ENCODE results near the gene HMGN1.

Gene HMGN1

GRCh38 chr21:39366563-39366962, 17.7 kb upstream of the HMGN1 start:
- DNase-seq, result no peak

- DNase-seq, result no peak
Observed at GRCh38 chr21:39364949-39365348, 16.1 kb upstream of the HMGN1 start.

GRCh38 chr21:39363607-39364555, 15.0 kb upstream of the HMGN1 start:
- DNase-seq, result no peak

GRCh38 chr21:39362733-39363132, 13.8 kb upstream of the HMGN1 start:
- no peak for DNase-seq

GRCh38 chr21:39359382-39359781, 10.5 kb upstream of the HMGN1 start:
- DNase-seq, result no peak

- DNase-seq, result no peak
Observed at GRCh38 chr21:39353295-39353694, 4.4 kb upstream of the HMGN1 start.

- DNase-seq, result no peak
Observed at GRCh38 chr21:39350094-39351005, 1.5 kb upstream of the HMGN1 start.

GRCh38 chr21:39349211-39350093, 564 bp upstream of the HMGN1 start:
- peak; percentile 96 for DNase-seq

- DNase-seq, result no peak
Observed at GRCh38 chr21:39348040-39348354, 891 bp downstream of the HMGN1 start.

GRCh38 chr21:39347537-39347936, 1.4 kb downstream of the HMGN1 start:
- DNase-seq, result no peak

- no peak for DNase-seq
Observed at GRCh38 chr21:39346671-39347331, 2.1 kb downstream of the HMGN1 start.

- DNase-seq, result no peak
Observed at GRCh38 chr21:39346206-39346605, 2.7 kb downstream of the HMGN1 start.

GRCh38 chr21:39345440-39345839, 3.4 kb downstream of the HMGN1 start:
- no peak for DNase-seq

GRCh38 chr21:39344848-39345247, 4.0 kb downstream of the HMGN1 start:
- no peak for DNase-seq

GRCh38 chr21:39341249-39341923, 7.5 kb downstream of the HMGN1 start:
- no peak for DNase-seq

GRCh38 chr21:39340687-39341086, 8.2 kb downstream of the HMGN1 start:
- no peak for DNase-seq

GRCh38 chr21:39339231-39339630, 9.7 kb downstream of the HMGN1 start:
- DNase-seq, result no peak

GRCh38 chr21:39336457-39337008, 12.4 kb downstream of the HMGN1 start:
- no peak for DNase-seq

- no peak for DNase-seq
Observed at GRCh38 chr21:39334611-39335010, 14.3 kb downstream of the HMGN1 start.

GRCh38 chr21:39332175-39332574, 16.7 kb downstream of the HMGN1 start:
- no peak for DNase-seq

GRCh38 chr21:39330001-39330400, 18.9 kb downstream of the HMGN1 start:
- DNase-seq, result no peak

Data from SHP77 treated with DMSO at 0.1 percent for 48 hours (cell line).